ENCODE data around the gene TMEM183A. TPM values are rescaled to one million over a fixed set of nuclear protein-coding genes. Genes with fewer than 3 reads are reported as not detected.
"Not testable (repeated sequence)": the region's sequence is repeated elsewhere in the genome, so short reads cannot be mapped to it uniquely, and the experiment has no call there.

TMEM183A gene, protein sequence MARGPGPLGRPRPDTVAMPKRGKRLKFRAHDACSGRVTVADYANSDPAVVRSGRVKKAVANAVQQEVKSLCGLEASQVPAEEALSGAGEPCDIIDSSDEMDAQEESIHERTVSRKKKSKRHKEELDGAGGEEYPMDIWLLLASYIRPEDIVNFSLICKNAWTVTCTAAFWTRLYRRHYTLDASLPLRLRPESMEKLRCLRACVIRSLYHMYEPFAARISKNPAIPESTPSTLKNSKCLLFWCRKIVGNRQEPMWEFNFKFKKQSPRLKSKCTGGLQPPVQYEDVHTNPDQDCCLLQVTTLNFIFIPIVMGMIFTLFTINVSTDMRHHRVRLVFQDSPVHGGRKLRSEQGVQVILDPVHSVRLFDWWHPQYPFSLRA
- total RNA-seq (2014; rRNA removed; shearing (Covaris generic)): 62.9 and 64.3 TPM in 2 replicates

DNA sequence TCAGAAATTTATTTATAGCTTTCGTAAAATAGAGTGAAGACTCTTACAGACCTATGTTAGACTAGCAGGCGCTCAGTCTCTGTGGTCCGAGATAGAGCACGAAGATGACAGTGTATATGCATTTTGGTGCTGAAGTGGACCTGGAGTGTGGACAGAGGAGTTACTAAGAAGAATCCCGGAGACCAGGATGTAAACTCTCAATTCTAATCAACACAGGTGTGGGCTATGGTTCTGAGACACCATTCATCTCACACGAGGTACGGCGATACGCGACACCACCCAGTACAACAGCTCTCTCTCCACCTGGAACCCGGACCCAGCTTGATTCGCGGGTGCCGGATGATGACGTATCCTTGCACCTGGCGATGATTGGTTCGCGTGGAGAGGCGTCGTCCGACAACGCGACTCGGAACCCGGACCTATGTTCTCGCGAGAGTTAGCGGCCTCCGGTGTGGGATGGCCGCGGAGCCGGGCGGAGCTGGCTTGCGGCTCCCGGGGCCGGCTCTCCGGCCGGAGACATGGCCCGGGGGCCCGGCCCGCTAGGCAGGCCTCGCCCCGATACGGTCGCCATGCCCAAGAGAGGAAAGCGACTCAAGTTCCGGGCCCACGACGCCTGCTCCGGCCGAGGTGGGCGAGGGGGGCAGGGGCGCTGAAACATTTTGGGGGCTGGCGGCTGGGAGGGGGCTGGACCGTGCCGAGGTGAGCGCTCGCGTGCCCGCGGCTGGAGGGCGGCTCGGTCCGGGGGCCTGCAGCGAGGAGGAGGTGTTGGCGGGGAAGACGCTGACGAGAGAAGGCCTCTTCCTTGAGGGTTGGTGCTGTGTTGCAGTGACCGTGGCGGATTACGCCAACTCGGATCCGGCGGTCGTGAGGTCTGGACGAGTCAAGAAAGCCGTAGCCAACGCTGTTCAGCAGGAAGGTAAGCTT lies at the start of gene TMEM183A:
Gene TMEM183A, plus strand, starts transcription at position 427 of the 924 bp plus-strand sequence. Its CDS starts 92 bp downstream, at position 519.
- DNase-seq (ENCODE audit: low read depth): peak; percentile 95

DNA sequence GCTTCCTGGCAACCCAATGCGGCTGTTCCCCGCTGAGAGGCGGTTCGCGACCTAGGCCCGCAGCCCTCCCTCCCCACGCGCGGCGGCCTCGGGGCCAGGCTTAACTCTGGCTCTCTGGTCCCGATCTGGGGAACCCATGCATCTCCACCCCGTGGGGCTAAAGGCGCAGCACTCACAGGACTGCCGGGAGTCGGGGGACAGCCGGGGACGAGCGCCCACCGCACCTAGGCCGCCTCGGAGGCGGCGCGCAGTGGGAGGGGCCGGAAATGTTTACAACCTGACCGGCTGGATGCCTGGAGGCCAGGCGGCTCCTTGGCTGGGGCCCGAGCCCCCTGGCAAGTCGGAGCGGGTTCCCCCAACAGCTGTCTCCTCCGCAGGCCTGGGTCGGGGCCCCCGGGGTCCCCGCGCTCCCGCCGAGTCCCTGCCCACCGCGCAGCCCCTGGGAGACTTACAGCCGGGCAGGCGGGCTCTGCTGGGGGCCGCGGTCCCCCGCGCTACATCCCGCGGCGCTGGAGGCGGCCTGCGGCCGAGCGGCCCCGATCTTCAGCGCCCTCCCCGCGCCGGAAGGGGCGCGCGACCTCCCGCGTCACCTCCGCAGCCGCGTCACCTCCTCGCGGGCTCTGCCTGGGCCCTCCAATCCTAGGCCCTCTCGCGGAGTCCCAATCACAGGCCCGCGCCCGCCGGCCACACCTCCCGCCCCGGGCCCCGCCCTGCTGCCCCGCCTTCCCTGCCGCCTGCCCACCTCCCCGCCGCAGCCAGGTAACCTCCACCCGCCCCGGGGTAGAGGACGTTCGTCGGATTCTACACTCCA lies 49.2 kb upstream of the TMEM183A start, which contains the start of gene ADIPOR1:
Gene ADIPOR1, minus strand, starts transcription at position 580 of the 811 bp plus-strand sequence. CDS start 7,242 bp downstream, outside the sequence.
- peak; percentile 81 for DNase-seq (ENCODE audit: low read depth)

DNA sequence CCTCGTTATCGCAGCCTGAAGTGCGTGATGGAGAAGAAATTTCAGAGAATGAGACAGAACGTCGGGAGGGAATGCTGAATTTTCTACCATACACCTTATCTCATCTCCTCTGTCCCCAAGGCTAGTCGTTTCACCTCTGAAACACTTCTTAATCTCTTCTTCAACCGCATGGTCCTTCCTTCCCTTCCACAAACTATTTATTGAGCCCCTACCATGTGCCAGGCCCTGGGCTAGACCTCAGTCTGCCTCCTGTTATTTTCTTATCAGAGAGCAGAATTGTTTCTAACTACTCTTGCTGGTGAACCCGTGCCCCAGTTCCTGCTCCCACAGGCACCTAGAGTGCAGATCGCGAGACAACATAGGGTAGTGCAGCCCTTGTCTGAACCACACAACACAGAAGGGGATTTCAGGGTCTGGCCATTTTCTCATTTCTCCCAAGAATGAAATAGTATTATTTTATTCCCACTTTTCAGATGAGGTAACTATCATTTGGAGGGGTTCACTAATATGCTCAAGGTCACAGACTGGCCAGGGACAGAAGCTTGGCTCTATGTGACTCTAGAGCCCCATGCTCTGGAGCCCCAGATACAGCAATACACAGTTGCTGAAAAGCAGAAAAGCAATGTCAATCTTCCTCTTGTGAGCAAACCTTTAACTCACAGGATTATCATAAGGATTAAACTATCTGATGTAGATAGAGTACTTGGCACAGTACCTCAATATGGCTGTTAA lies 48.5 kb upstream of the TMEM183A start:
- no peak for DNase-seq (ENCODE audit: low read depth)

DNA sequence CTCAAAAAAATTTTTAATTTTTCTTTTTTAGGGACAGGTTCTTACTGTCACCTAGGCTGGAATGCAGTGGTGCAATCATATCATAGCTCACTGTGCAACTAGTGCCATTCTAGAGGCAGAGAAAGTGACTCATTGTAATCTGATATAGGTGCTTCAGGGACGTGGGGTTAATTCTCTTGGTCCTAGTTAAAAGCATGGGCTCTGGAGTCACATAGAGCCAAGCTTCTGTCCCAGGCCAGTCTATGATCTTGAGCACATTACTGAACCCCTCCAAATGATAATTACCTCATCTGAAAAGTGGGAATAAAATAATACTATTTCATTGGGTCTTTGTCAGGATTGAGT lies 47.9 kb upstream of the TMEM183A start:
- peak; percentile 66 for DNase-seq (ENCODE audit: low read depth)

DNA sequence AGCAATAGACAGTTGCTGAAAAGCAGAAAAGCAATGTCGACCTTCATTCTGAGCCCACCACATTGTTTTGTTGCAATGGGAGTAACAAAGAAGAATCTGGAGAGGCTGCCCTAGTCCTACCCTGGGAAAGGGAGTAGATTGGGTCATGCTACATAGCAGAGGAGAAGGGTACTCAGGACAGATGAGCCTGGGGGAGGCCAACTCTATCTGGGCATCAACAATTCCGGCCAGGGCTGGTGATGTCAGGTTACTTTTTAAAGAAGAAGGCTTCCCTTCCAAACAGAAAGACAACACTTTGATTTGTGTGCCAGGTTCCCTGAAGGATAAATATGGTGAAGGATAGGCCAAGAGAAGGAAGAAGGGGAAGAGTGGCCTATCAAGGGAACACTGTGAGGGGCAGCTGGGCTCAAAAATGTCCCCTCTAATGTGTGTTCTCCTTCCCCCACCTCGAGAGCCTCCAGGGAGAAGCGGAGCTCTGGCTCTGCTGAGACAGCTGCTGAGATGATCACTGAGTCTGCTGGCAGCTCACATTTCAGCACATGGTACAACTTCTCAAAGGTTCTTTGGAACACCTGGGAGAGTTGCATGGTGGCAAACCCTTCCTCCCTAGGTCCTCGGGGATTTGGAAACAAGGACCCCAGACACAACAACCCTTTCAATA lies 45.8 kb upstream of the TMEM183A start:
- DNase-seq (ENCODE audit: low read depth): no peak

DNA sequence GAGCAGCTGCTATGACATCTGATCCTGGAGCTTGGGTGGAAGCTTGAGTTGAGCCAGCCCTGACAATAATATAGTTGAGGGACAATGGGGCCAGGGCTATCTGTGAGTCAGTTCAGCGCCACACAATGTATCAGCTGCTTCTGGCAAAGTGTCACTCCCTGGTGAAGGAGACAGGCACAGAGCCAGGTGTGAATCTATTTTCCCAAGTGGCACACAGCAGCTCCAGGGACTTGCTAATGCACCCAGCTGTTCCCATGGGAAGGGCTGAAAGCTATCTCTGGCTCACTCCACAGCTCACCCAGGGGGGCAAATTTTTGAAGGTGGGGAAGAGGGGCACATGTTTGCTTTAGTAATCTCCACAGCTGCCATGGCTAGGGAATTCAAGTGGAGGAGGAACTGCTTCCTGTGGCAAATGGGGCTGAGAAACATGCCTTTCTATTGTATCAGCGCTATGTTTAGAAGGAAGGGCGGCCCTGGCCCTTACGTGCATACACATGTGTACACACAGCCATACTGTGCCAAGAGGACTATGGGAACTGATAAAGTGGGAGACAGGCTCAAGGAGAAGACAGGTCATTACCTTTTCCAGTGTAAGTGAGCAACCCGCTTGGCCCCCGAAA lies 42.3 kb upstream of the TMEM183A start:
- peak; percentile 15 for DNase-seq (ENCODE audit: low read depth)

DNA sequence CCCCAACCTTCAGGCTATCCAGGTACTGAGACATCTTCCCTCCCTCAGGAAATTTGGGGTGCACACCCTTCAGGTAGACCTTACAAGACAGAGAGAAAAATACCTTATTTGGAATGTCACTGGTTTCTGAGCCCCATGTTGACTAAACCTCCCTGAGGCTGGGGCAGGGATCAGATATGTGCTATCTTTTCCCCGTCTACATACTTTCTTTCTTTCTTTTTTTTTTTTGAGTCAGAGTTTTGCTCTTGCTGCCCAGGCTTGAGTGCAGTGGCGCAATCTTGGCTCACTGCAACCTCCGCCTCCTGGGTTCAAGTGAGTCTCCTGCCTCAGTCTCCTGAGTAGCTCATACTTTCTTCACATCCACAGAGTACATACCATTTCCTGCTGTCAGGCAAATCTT lies 41.8 kb upstream of the TMEM183A start:
- DNase-seq (ENCODE audit: low read depth): no peak

DNA sequence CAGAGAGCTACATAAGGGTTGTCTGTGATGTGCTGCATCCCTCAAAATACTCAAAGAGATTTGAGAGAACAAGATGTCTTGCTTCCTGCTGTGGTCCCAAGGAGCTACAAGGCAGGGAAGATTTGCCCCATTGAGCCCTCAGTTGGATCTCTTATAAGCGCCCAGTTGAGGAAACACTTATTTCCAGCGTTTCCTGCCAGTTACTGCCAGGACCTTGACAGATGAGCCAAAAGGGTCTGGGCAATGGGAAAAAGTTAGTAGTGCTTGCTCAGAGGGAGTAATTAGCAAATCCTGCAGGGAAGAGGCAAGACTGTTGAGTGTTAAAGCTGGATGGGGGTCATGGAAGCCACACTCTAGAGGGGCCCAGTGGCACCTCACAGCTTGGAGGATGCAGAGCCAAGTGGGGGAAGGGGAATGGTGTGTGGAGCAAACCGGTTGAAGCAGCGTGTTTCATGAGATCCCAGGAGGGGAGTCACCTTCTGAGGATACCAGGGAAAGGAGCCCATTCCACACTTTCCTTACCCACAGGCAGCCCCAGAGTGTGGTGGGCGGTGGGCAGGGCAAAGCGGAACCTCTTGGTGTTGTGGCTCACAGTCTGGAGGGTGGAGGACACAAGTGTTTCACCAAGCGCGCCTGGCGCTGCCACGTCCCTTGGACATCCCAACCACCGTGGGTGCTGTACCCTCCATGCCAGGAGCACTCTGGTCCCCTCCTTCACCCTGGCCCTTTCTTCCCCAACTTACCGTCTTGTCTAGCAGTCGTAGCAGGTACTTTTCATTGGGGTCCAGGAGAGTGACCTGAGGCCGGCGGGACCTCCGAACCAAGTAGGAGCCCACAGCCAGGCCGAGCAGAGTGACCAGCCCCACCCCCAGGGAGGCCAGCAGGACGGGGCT lies 40.9 kb upstream of the TMEM183A start:
- no peak for DNase-seq (ENCODE audit: low read depth)

DNA sequence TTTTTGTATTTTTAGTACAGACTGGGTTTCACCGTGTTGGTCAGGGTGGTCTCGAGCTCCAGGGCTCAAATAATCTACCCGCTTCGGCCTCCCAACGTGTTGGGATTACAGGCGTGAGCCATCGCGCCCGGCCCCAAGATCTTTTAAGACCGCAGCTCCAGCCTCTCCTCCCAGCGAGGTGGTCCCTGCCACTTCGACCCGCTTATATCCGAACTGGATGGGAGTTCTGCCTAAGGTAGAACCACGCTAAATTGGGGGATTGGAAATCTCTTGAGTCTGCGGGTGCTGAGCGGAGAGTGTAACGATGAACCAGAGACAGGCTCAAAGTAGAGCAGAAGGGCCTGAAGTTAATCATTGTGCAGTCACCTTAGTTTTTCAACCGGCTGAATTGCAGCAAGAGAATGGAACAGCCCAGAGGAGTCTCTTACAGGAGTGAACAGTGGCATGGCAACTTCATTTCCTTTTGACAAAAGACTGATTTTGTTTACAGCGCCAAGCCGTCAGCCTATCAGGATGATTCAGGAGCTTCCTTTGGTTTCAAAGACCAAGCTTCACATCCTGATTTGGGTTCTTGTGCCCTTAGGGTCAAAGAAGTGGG lies 39.4 kb upstream of the TMEM183A start:
- peak; percentile 37 for DNase-seq (ENCODE audit: low read depth)

DNA sequence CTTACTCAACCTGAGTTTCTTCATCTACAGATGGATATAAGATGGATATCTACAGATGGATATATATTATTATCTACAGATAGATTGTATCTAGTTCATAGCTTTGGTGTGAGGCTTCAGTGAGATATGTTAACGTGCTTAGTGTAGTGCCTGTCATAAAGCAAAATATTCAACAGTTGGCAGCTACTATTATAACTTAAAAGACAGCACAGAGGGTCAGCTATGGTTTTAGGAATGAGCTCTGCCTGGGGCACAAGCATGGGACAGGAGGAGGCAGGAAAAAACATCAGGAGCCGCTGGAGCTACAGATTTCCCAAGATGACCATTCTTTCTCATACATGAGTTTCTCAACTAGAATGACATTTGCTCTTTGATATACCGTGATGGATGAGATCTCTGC lies 38.8 kb upstream of the TMEM183A start:
- no peak for DNase-seq (ENCODE audit: low read depth)

DNA sequence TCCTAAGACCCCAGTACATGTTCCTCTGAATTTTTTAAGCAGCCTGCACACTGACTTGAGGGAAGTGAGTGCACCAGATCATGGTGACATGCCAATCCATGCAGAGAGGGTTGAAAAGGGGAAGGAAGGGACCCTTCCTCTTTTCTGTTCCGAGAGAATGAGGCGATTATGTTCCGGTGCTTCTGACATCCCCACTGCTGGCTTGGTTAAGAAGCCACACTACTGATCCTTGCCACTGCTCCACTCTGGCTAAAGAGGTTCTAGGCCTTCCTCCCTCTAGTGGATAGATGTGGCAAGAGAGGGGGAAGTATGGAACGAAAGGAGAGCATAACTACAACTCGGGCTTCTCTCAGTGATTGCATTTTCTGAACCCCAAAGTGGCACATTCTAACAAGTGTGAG lies 38.3 kb upstream of the TMEM183A start:
- DNase-seq (ENCODE audit: low read depth): peak; percentile 70

DNA sequence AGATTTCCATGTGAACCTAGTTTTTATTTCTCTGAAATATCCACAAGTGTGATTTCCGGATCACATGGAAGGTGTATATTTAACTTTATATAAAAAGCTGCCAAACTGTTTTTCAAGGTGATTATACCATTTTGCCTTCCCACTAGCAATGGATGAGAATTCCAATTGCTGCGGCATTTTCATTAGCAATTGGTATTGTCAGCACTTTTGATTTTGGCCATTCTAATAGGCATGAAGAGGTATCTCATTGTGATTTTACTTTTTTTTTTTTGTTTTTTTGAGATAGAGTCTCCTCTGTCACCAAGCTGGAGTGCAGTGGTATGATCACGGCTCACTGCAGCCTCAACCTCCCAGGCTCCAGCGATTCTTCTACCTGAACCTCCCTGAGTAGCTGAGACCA lies 35.1 kb upstream of the TMEM183A start:
- no peak for DNase-seq (ENCODE audit: low read depth)

DNA sequence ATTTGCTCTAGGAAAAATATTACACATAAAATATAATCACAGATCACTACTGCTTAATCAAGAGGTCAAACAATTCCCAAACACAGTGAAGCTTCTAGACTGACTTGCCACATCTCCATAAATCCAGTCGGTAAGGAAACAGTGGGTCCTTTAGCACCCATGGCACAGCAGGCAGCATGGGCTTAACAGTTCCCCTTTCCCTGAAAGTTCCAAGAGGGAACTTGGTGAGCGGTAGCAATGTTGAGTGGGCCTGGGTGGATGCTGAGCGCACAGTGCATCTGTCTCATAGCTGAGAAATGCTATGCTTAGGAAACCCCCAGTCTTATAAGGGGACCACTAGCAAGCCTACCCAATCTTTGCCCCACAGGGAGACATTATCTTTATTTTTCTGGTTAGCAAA lies 32.3 kb upstream of the TMEM183A start:
- DNase-seq (ENCODE audit: low read depth): no peak

DNA sequence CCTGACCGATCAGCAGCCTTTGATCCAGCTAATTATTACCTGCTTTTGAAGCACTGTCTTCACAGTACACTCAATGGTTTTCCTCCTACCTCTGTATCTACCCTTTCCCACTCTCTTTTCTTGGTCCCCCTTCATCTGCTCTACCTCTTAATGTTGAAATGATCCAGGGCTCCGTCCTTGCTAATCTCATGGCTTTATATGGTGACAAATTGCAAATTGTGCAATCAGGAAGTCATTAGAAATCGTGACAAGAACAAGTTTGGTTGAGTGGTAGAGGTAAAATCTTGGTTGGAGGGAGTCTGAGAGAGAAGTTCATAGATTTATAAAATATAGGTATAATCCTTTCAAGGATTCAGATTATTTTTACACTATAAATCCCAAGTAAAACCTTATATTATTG lies 30.5 kb upstream of the TMEM183A start:
- DNase-seq (ENCODE audit: low read depth): no peak

DNA sequence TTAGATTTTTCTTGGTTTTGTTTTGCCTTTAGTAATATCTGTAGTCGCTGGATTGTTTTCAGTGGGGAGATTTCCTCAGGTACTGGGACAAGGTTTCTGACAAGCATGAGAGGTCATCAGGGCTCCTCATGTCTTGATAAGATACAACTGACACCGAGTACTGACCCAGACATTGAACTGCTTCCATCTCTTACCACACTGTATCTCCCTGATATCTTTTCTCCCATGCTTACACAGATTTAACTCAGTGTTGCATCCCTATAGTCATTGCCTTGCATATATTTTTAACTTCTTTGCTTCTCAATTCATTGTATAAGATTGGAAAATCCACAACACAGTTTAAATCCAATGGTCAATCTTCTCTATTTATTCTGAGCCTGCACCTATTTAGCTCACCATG lies 27.7 kb upstream of the TMEM183A start:
- DNase-seq (ENCODE audit: low read depth): no peak

DNA sequence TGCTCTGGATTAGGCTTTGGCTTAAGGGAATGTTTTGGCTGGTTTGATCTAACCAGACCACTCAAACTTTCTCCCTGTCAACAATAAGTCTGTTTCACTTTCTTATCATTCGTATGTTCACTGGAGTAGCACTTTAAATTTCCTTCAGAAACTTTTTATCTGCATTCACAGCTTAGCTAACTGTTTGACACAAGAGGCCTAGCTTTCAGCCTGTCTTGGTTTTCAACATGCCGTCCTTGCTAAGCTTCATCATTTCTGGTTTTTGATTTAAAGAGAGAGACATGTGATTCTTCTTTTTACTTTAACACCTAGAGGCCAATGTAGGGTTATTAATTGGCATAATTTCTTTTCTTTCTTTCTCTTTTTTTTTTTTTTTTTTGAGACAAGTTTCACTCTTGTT lies 25.2 kb upstream of the TMEM183A start:
- DNase-seq (ENCODE audit: low read depth): no peak

DNA sequence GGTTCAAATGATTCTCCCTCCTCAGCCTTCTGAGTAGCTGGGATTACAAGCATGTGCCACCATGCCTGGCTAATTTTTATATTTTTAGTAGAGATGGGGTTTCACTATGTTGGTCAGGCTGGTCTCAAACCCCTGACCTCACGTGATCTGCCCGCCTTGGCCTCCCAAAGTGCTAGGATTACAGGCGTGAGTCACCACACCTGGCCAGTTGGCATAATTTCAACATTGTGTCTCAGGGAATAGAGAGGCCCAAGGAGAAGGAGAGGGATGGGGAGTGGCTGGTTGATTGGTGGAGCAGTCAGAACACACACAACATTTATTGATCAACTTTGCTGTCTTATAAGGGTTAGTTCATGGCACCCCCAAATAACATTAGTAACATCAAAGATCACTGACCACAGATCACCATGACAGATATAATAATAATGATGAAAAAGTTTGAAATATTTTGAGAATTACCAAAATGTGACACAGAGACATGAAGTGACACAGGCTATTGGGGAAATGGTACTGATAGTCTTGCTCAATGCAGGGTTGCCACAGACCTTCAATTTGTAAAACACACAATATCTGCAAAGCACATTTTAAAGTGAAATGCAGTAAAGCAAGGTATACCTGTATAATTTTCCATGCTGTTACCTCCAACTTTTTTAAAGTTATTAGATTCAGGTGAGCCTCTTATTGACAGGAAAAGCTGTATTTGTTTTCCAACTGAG lies 24.3 kb upstream of the TMEM183A start:
- DNase-seq (ENCODE audit: low read depth): no peak

DNA sequence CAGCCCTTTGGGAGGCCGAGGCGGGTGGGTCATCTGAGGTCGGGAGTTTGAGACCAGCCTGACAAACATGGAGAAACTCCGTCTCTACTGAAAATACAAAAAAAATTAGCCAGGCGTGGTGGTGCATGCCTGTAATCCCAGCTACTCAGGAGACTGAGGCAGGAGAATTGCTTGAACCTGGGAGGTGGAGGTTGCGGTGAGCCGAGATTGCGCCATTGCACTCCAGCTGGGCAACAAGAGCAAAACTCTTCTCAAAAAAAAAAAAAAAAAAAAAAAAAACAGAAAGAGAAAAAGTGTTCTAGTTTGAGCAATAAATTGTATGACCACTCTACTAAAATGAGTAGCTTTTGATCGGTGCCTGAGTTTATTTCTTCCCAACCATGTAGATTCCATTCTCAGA lies 21.1 kb upstream of the TMEM183A start:
- DNase-seq (ENCODE audit: low read depth): not testable (repeated sequence)
